Muscle layer of duodenum (tissue), 2 donors: ENCODE measurements around the gene C1QTNF6.
"Not testable (repeated sequence)": the region's sequence is repeated elsewhere in the genome, so short reads cannot be mapped to it uniquely, and the experiment has no call there.

Source experiments
- H3K27ac ChIP-seq: one replicate; pipeline ENCODE4 v1.7.0; 2013; ENCODE audit warnings: mild to moderate bottlenecking, low read length
- H3K27me3 ChIP-seq: one replicate; pipeline ENCODE4 v1.7.0; 2013; ENCODE audit warnings: low read depth, mild to moderate bottlenecking, control low read depth, low read length
- H3K36me3 ChIP-seq, 2 donors: one replicate each; pipeline ENCODE4 v1.7.0; 2013; ENCODE audit warnings: low read length in 2 of 2, control low read depth in 1 of 2, mild to moderate bottlenecking in 1 of 2; ENCODE audit not compliant: insufficient read depth in 2 of 2, control insufficient read depth in 1 of 2
- H3K4me1 ChIP-seq, 2 donors: one replicate each; pipeline ENCODE4 v1.7.0; 2013; ENCODE audit warnings: low read length in 2 of 2, mild to moderate bottlenecking in 2 of 2, control low read depth in 1 of 2, moderate library complexity in 1 of 2; ENCODE audit not compliant: insufficient read depth in 2 of 2, control insufficient read depth in 1 of 2
- H3K4me3 ChIP-seq, 2 donors: one replicate each; pipeline ENCODE4 v1.7.0; 2013; ENCODE audit warnings: low read length in 2 of 2, low read depth in 1 of 2, mild to moderate bottlenecking in 1 of 2
- H3K9me3 ChIP-seq, 2 donors: one replicate each; pipeline ENCODE4 v1.7.0; 2013; ENCODE audit warnings: low read length in 2 of 2, control low read depth in 1 of 2, mild to moderate bottlenecking in 1 of 2; ENCODE audit not compliant: control insufficient read depth in 1 of 2
- donor health status: healthy.

Gene C1QTNF6

DNA sequence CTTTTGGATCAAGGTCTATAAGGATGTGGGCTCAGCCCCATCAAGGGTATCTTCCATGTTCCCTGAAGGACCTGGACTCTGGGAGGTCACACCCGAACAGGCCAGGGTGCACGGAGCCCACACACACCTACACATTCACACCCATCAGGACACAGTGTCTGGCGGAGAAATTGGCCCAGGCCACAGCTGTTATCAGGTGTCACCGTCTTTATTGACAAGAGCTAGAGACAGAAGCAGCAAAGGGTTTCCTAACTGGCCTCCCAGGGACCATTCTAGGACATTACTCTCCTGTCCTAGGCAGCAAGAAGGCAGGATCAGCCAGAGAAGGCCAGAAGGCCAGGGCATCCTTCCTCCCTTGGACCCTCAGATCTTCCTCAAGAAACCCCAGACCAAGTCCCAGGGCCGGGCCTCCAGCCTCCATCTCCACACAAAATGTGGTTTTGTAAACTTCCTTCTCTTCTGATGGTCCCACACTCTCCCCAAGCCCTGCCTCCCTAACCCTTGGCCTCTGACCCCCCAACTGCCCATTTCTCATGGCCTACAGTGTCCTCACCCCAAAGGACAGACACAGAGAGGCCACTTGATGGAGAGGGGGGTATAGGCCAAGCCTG is 16.1 kb upstream of the C1QTNF6 start:
- no peak overlapping the region for H3K27ac ChIP-seq
- no peaks in the 10 kb centered on the region for H3K36me3 ChIP-seq
- H3K4me3 ChIP-seq: no peak overlapping the region
- H3K9me3 ChIP-seq: no peaks in the 10 kb centered on the region
- no peaks in the 10 kb centered on the region for H3K27me3 ChIP-seq
- peaks cover 0 to 4% of the 10 kb centered on the region in 2 donors for H3K4me1 ChIP-seq

DNA sequence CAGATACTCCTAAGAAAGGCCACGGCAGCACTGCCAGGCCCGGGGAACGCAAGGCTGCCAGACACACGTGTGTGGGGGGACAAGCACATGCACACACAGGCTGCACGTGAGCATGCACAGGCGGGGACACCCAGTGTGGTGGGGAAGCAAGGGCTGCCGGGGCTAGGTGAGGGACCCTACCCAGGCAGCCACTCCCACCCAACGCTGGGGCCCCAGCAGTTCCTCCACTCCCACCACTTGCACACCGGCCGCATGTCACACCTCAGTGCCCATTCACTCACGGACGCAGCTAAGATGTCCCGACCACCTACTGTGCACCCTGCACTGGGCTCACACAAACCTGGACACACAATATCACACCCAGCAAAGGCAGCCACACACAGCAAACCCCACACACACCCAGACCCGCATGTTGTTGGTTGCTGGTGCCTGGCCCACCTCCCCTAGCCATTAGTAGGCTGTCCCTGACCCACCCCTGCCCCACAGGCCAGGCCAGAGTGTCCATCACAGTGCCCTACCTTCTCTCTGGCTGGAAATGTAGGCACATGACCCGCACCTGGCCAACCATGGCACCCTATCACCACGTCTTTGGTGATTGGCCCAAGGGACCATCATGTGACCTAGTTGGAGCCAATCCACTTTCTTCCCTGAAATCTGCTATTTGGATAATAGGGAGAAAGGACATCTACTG is 15.5 kb upstream of the C1QTNF6 start:
- Histone ChIP-seq H3K27ac (no peak overlapping the region), H3K4me3 (no peak overlapping the region)

DNA sequence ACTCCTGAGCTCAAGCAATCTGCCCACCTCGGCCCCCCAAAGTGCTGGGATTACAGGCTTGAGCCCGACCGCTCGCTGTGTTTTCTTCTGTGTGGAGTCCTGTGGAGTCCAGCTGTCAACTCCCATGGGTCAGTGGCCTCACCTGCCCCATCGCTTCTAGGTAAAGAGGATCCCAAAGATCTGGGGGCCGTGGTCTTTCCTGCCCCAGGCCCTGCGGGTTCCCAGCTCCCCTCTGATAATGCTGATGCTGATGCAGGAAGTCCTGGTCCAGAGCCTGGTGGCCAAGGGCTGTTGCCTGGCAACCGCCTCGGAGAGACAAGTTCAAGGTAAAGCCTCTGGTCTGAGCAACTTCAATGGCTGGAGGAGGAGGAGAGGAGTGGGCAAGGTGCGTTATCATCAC is 14.7 kb upstream of the C1QTNF6 start:
- Histone ChIP-seq H3K27me3 (no peaks in the 10 kb centered on the region), H3K27ac (no peak overlapping the region), H3K9me3 (no peaks in the 10 kb centered on the region), H3K4me1 (peaks cover 7 to 11% of the 10 kb centered on the region in 2 donors), H3K4me3 (no peak overlapping the region), H3K36me3 (no peaks in the 10 kb centered on the region)

More for the DNA sequence above, 15.5 kb upstream of the C1QTNF6 start:
- peaks cover 0 to 4% of the 10 kb centered on the region in 2 donors for H3K4me1 ChIP-seq
- no peaks in the 10 kb centered on the region for H3K27me3 ChIP-seq
- H3K9me3 ChIP-seq: no peaks in the 10 kb centered on the region
- no peaks in the 10 kb centered on the region for H3K36me3 ChIP-seq

DNA sequence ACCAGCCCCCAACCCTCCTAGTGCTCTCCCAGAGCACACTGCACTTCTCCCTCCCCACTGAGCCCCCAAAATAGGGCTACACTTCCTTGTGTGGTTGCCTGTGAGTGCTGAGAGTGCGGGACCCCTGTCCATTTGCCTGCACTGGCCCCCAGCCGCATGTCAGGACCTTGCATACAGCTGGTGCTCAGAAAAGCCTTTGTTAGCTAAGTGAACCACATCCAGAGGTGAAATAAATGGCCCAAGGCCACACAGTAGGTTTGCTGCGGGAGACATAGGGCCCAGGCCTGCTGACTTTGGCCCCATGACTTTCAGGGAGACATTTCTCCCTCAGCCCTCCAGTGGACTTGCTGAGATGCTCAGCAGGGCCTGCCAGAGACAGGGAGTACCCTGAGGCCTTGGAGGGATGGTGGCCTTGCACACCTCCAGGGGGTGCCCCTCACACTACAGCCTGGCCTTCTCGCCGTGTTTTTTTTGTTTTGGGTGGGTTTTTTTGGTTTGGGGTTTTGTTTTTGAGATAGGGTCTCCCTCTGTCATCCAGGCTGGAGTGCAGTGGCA is 14.0 kb upstream of the C1QTNF6 start:
- no peaks in the 10 kb centered on the region for H3K9me3 ChIP-seq

DNA sequence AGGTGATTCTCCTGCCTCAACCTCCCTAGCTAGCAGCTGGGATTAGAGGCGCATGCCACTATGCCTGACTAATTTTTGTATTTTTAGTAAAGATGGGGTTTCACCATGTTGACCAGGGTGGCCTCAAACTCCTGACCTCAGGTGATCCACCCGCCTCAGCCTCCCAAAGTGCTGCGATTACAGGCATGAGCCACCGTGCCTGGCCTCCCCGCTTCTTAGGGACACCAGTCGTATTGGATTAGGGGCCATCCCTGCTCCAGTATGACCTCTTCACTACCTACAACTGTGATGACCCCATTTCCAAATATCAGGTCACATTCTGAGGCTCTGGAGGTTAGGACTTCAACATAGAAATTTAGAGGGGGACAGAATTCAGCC is 13.4 kb upstream of the C1QTNF6 start:
- H3K36me3 ChIP-seq, H3K4me3 ChIP-seq, H3K27me3 ChIP-seq, H3K27ac ChIP-seq, H3K9me3 ChIP-seq: not testable (repeated sequence)
- peaks cover 20 to 24% of the 10 kb centered on the region in 2 donors for H3K4me1 ChIP-seq

More for the DNA sequence above, 14.0 kb upstream of the C1QTNF6 start:
- H3K4me3 ChIP-seq: no peak overlapping the region
- no peaks in the 10 kb centered on the region for H3K27me3 ChIP-seq
- H3K27ac ChIP-seq: no peak overlapping the region
- H3K36me3 ChIP-seq: no peaks in the 10 kb centered on the region
- H3K4me1 ChIP-seq: peaks cover 14 to 17% of the 10 kb centered on the region in 2 donors

DNA sequence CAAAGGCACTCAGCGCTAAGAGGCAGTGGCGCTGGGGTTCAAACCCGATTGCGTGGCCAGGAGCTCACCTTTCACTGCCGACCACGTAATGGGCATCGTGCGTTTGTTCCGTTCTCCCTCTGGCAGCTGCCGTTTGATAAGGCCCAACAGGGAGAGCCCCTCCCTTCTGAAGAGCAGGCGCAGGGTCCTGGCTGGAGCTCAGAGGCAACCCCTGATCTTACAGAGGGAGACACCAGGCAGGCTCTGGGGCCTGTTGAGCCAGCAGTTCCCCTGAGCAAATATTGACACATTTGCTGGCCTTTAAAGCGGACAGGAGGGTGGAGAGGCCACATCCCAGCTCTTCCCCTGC is 11.7 kb upstream of the C1QTNF6 start:
- H3K4me1 ChIP-seq: peaks cover 27 to 28% of the 10 kb centered on the region in 2 donors
- no peaks in the 10 kb centered on the region for H3K27me3 ChIP-seq
- no peak overlapping the region for H3K27ac ChIP-seq
- H3K9me3 ChIP-seq: no peaks in the 10 kb centered on the region
- no peaks in the 10 kb centered on the region for H3K36me3 ChIP-seq
- H3K4me3 ChIP-seq: peak overlapping the region; percentile 26 to 76

DNA sequence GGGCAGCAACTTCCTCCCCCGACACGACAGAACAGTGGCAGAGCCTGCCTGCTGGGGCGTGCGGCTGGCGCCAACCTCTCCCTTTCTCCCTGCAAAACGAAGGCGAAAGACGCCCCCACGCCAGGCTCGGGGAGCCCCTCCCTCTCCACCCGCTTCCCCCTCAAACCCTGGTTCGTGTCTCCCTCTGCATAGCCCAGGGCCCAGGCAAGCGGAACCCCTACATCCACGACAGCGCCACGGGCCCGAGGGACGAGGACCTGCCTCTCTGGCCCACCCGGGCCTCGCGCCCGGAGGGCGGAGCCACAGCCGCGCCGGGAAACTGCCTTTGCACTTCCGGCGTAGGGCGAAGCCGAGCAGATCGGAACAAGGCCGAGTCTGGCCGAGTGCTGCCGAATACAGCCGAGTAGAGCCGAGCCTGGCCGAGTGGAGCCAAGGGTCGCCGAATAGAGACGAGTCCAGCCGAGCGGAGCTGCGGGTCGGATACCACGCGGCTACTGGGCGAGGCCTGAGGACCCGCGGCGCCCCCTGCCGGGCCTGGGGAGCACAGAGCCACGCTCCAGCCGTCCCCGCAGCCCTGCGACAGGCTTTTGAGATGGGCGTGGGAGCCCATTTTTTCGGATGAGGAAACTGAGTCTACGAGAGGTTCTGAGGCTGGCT is 11.2 kb upstream of the C1QTNF6 start:
- Histone ChIP-seq H3K27me3 (no peaks in the 10 kb centered on the region), H3K4me3 (peak overlapping the region; percentile 68 to 76), H3K36me3 (no peaks in the 10 kb centered on the region), H3K4me1 (peaks cover 27 to 28% of the 10 kb centered on the region in 2 donors), H3K9me3 (no peaks in the 10 kb centered on the region), H3K27ac (peak overlapping the region; percentile 87)

DNA sequence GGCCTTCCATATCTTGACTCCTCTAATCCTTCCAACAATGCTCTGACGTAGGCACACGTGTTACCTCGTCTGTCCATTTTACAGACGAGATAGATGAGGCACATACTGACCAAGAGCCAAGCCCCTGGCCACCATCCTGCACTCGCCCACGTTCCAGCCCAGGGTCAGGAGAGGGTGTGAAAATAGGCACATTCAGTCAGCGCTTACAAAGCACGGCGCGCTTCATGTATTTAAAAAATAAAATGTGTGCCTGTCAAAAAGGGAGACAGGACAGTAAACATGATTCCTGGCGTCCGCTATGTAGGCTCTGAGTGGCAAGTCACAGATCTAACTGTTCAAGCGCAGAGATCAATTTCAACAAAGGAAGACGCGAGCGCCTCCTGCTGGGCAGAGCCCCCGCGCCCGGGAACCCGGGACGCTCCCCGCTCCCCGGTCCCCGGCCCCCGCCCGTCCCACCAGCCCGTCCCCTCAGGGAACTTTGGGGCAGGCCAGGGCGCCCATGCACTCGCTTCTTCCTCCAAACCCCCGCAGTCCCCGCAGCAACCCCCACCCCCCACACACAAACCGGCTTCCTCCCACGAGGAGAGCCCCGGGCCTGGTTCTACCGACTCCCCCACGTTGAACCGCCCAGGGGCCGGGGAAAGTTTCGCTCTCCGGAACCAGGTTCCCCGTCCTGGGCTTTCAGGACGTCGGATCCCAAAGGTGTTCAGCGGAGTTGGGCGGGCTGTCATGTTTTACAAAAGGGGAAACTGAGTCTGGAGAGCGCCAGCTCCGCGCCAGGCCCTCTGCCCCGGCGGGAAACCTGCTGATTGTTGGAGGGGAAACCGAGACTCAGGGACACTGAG is 10.4 kb upstream of the C1QTNF6 start:
- no peaks in the 10 kb centered on the region for H3K36me3 ChIP-seq
- peaks cover 27 to 28% of the 10 kb centered on the region in 2 donors for H3K4me1 ChIP-seq
- peak overlapping the region; percentile 68 to 76 for H3K4me3 ChIP-seq
- no peaks in the 10 kb centered on the region for H3K27me3 ChIP-seq
- H3K9me3 ChIP-seq: no peaks in the 10 kb centered on the region
- H3K27ac ChIP-seq: peak overlapping the region; percentile 87

DNA sequence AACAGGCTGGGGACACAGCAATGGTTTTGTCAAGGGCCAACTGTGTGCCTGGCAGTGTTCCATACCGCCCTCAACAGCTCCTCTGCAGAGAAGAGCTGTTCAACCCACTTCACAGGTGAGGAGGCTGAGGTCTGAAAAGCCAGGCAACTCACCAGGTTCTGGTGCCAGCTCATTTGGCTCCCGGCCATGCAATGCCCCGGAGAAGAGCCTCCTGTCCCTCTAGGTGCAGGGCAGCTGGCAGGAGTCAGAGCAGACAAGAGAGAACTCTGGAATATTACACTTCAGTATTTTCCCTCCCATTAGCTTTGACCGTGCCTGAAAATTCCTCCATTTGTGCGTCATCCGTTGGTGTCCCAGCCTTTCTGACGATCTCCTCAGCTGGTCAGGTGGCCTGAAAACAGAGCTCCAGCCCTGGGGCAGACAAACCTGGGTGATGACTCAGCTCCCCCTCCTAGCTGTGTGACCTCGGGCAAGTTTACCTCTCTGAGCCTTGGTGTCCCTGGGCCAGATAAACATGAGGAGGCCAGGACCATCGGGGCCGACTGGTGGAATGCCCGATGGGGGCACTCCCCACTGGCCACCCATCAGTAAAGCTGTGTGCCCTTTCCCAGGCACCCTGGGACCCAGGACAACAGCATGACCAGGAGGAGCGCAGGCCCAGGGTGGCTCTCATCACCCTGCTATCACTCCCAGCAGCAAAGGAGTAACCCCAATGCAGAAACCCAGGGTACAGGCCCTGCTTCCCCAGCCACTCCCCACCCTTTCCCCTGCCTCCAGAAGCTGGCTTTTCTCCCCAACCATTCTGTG is 9.6 kb upstream of the C1QTNF6 start:
- H3K27me3 ChIP-seq: no peaks in the 10 kb centered on the region
- H3K27ac ChIP-seq: peak overlapping the region; percentile 49
- H3K4me3 ChIP-seq: peak overlapping the region; percentile 68 to 76
- no peaks in the 10 kb centered on the region for H3K36me3 ChIP-seq
- H3K4me1 ChIP-seq: peaks cover 28 to 31% of the 10 kb centered on the region in 2 donors
- no peaks in the 10 kb centered on the region for H3K9me3 ChIP-seq

DNA sequence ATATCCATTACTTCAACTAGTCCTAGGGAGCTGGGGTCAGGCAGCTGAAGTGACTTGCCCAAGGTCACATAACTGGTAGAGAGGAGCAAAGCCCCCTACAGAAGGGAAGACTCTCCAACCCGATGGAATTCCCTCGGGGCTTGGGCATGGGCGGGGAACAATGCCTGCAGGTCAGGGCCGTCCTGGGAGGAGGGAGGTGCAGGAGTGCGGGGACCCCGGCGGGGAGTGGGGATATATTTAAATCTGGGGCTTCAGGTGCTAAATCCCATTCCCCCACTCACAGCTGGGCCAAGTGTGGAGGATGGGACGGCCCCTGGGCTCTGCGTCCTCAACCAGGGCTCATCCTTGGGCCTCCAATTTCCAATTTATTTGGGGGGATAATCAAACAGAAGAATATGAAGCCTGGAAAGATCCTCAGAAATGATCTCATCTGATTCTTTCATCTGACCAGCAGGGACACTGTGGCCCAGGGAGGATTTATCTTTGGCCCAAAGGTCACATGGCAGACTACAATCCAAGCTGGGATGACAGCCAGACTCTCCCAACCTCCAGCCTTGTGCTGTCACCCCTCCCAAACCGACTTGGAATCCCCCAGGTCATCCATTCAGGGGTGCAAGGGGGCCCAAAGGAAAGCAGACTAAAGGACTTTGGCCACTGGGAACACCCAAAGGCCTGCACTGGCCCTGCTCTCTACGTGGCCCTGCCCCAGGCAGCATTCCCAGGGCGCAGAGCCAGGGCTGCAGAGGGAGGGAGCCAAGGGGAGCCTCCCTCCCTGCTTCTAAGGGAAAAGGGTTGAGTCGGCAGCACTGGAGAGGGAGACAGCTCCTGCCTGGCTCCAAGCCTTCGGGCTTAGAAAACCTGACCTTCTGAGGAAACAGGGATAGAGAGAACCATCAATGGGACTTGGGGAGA is 8.7 kb upstream of the C1QTNF6 start:
- Histone ChIP-seq H3K36me3 (no peaks in the 10 kb centered on the region), H3K27me3 (no peaks in the 10 kb centered on the region), H3K4me1 (peaks cover 28 to 31% of the 10 kb centered on the region in 2 donors), H3K9me3 (no peaks in the 10 kb centered on the region), H3K4me3 (peak overlapping the region in 1 of 2 donors; percentile 17), H3K27ac (peak overlapping the region; percentile 47)
